K562 (cell line): ENCODE data around the gene OSCP1. TPM values are rescaled to one million over a fixed set of nuclear protein-coding genes. Genes with fewer than 3 reads are reported as not detected.
A peak's percentile ranks its signal among the peaks of the same experiment; 100 is the strongest.

Experiments
- ASH1L ChIP-seq: fragments of 450-650 bp; IDR thresholded peaks from 2 replicates; pipeline ENCODE4 v1.6.1; 2018; ENCODE audit warnings: borderline replicate concordance, mild to moderate bottlenecking, low read depth; ENCODE audit not compliant: partially characterized antibody
- BCLAF1 ChIP-seq, 2 experiments: fragments of 450-650 bp in 1 of 2; IDR thresholded peaks; 2 replicates each; pipeline ENCODE4 v1.6.1; 2011 to 2017; ENCODE audit warnings: low read depth in 2 of 2, antibody characterized with exemption in 1 of 2, borderline replicate concordance in 1 of 2, low read length in 1 of 2, mild to moderate bottlenecking in 1 of 2, mixed read lengths in 1 of 2; ENCODE audit not compliant: control insufficient read depth in 1 of 2
- BRD4 ChIP-seq: fragments of 200-600 bp; sonication (generic); IDR thresholded peaks from 2 replicates; pipeline ENCODE4 v1.6.1; 2017; ENCODE audit warnings: inconsistent platforms
- CBX5 ChIP-seq: IDR thresholded peaks from 2 replicates; pipeline ENCODE4 v1.6.1; 2014; ENCODE audit warnings: low read depth, borderline replicate concordance
- CHCHD3 ChIP-seq: fragments of 250-450 bp; sonication (Bioruptor Pico); IDR thresholded peaks from 2 replicates; pipeline ENCODE4 v2.1.2; 2022; ENCODE audit warnings: mild to moderate bottlenecking
- DACH1 ChIP-seq: fragments of 450-650 bp; IDR thresholded peaks from 2 replicates; pipeline ENCODE4 v1.6.1; 2018; ENCODE audit not compliant: partially characterized antibody
- GTF2F1 ChIP-seq: IDR thresholded peaks from 2 replicates; pipeline ENCODE4 v1.6.1; 2011; ENCODE audit warnings: low read depth, low read length, improper control_type of control experiment
- MIER1 ChIP-seq: fragments of 450-650 bp; IDR thresholded peaks from 2 replicates; pipeline ENCODE4 v1.6.1; 2016; ENCODE audit warnings: antibody characterized with exemption, mild to moderate bottlenecking, low read depth
- NR4A1 ChIP-seq, 2 experiments: fragments of 250-450 bp in 1 of 2; fragments of 450-650 bp in 1 of 2; sonication (Bioruptor Pico) in 1 of 2; IDR thresholded peaks; 2 replicates each; pipeline versions ENCODE4 v1.4.0 to v1.6.1; 2016 to 2020; ENCODE audit warnings: mild to moderate bottlenecking in 2 of 2, missing compliant biosample characterization in 1 of 2, missing genetic modification characterization in 1 of 2, moderate library complexity in 1 of 2
- PYGO2 ChIP-seq: fragments of 450-650 bp; IDR thresholded peaks from 2 replicates; pipeline ENCODE4 v1.6.1; 2016; ENCODE audit warnings: mild to moderate bottlenecking, missing genetic modification characterization, moderate library complexity, missing compliant biosample characterization
- SMAD4 ChIP-seq: fragments of 250-450 bp; sonication (Bioruptor Pico); conservative IDR thresholded peaks from 2 replicates; pipeline ENCODE4 v1.8.0; 2021; ENCODE audit warnings: inconsistent platforms, mild to moderate bottlenecking, moderate library complexity
- TEAD1 ChIP-seq, 2 experiments: fragments of 450-650 bp in 1 of 2; sonication (generic) in 1 of 2; formaldehyde crosslinking; IDR thresholded peaks; 2 replicates each; pipeline versions ENCODE4 v1.4.0 to v1.8.0; 2020 to 2022; ENCODE audit warnings: mild to moderate bottlenecking in 2 of 2, missing genetic modification reagents in 1 of 2
- TSC22D4 ChIP-seq: fragments of 450-650 bp; IDR thresholded peaks from 2 replicates; pipeline ENCODE4 v1.6.1; 2016; ENCODE audit warnings: missing genetic modification characterization, missing biosample characterization, control low read depth
- ZBTB26 ChIP-seq: fragments of 450-650 bp; formaldehyde crosslinking; IDR thresholded peaks from 2 replicates; pipeline ENCODE4 v1.4.0; 2022; ENCODE audit warnings: missing genetic modification characterization
- ZBTB7A ChIP-seq: IDR thresholded peaks from 2 replicates; pipeline ENCODE4 v1.6.1; 2011; ENCODE audit warnings: low read depth, mild to moderate bottlenecking, low read length, moderate library complexity, borderline replicate concordance; ENCODE audit not compliant: control insufficient read depth
- ZFPM2 ChIP-seq: fragments of 250-450 bp; sonication (Bioruptor Pico); IDR thresholded peaks from 2 replicates; pipeline ENCODE4 v1.5.1; 2022; ENCODE audit warnings: mild to moderate bottlenecking
- ZNF3 ChIP-seq: fragments of 250-450 bp; sonication (Bioruptor Pico); IDR thresholded peaks from 2 replicates; pipeline ENCODE4 v1.5.0; 2021; ENCODE audit warnings: mild to moderate bottlenecking, moderate library complexity
- ZNF449 ChIP-seq: fragments of 250-450 bp; sonication (Bioruptor Pico); IDR thresholded peaks from 2 replicates; pipeline ENCODE4 v1.8.0; 2022; ENCODE audit warnings: moderate library complexity, mild to moderate bottlenecking, inconsistent platforms
- ZNF586 ChIP-seq: fragments of 450-650 bp; formaldehyde crosslinking; conservative IDR thresholded peaks from 2 replicates; pipeline ENCODE4 v1.4.0; 2020; ENCODE audit warnings: mild to moderate bottlenecking, moderate library complexity
- ZNF655 ChIP-seq: fragments of 250-450 bp; sonication (Bioruptor Pico); IDR thresholded peaks from 2 replicates; pipeline ENCODE4 v1.5.0; 2021
- polyA plus RNA-seq, 8 experiments: library from polyadenylated mRNA; depleted of rRNA in 4 of 8; stranded (reverse) in 5 of 8; unstranded in 3 of 8; fragments of >200 nt; fragmentation: Nextera tagmentation in 2 of 8; fragmentation: Illumina TruSeq in 1 of 8; extraction: Ambion mirVana in 2 of 8; extraction: Trizol in 1 of 8; gene quantifications; 2 replicates each; pipeline versions ENCODE4 v1.2.1 to v1.2.3, GENCODE V29; 2011 to 2014; ENCODE audit warnings: inconsistent platforms in 1 of 8, missing spikeins in 1 of 8
- total RNA-seq, 7 experiments: library from RNA; depleted of rRNA in 6 of 7; stranded (reverse); fragments of >200 nt in 6 of 7; fragmentation: Illumina TruSeq in 2 of 7; extraction: Trizol in 2 of 7; gene quantifications; 2 replicates each; pipeline versions ENCODE4 v1.2.1 to v1.2.3, GENCODE V29; 2011 to 2021; ENCODE audit warnings: low replicate concordance in 1 of 7

The OSCP1 gene
- total and polyA plus RNA-seq, 9 of the 15 experiments (the other 6 are each of a cell fraction or from before 2014, with no cell fraction given): 0.15 to 0.40 (median 0.33) TPM; not detected in 5

- TF ChIP-seq BCLAF1 (IDR thresholded peaks at IDR 0.05; ENCODE audit: borderline replicate concordance in 1 of 2, control insufficient read depth in 1 of 2, low read depth in 2 of 2, low read length in 1 of 2): no peak
- TF ChIP-seq PYGO2 (tag): no peak
- no peak for TF ChIP-seq ZNF655 (CRISPR knock-in tag)
- no peak for TF ChIP-seq DACH1
- peak; percentile 52 for TF ChIP-seq BRD4
- TF ChIP-seq TSC22D4 (tag): no peak
- 0 out of 2 replicates have a peak, but pooled peaks have one; percentile 16 for TF ChIP-seq CHCHD3 (CRISPR knock-in tag)
- no peak for TF ChIP-seq ZNF3 (CRISPR knock-in tag)
- no peak for TF ChIP-seq ZNF586 (CRISPR knock-in tag)
- TF ChIP-seq TEAD1 (CRISPR knock-in tag; IDR thresholded peaks at IDR 0.05): 0 out of 4 replicates have a peak, but pooled peaks have one; percentile 13 to 14
- no peak for TF ChIP-seq NR4A1 (CRISPR knock-in tag; IDR thresholded peaks at IDR 0.05)
- 0 out of 2 replicates have a peak, but pooled peaks have one; percentile 80 for TF ChIP-seq NR4A1 (tag; IDR thresholded peaks at IDR 0.05)
- TF ChIP-seq ZNF449 (CRISPR knock-in tag): no peak
- TF ChIP-seq GTF2F1: no peak
- peak; percentile 61 for TF ChIP-seq SMAD4
- no peak for TF ChIP-seq CBX5
- no peak for TF ChIP-seq ZFPM2 (CRISPR knock-in tag)
- TF ChIP-seq ZBTB7A: no peak
- no peak for TF ChIP-seq ASH1L
- peak; percentile 66; the same call in 1 of the 2 replicates for TF ChIP-seq ZBTB26 (CRISPR knock-in tag)
- TF ChIP-seq MIER1: peak; percentile 72
Measured at GRCh38 chr1:36387141-36387949, 62.9 kb downstream of the OSCP1 start (continued).
